Smooth muscle cell (in vitro differentiated cells): Measurements from ENCODE around the gene C19orf38. TPM values are rescaled to one million over a fixed set of nuclear protein-coding genes. Genes with fewer than 3 reads are reported as not detected.

ENCODE experiments used
- DNase-seq: peaks from one replicate; lab custom pipeline; 2025; ENCODE audit not compliant: unreplicated experiment; lab: John Stamatoyannopoulos, UW
- H2AFZ ChIP-seq: fragments of 200-600 bp; sonication (generic); 2 replicates; pipeline ENCODE4 v1.6.0; 2016; ENCODE audit warnings: antibody characterized with exemption, low read depth, mild to moderate bottlenecking
- H3F3A ChIP-seq: fragments of 200-600 bp; sonication (generic); 2 replicates; pipeline ENCODE4 v1.6.0; 2017; ENCODE audit warnings: antibody characterized with exemption, low read depth
- H3K27ac ChIP-seq: fragments of 200-600 bp; sonication (generic); 2 replicates; pipeline ENCODE4 v1.5.1; 2016; ENCODE audit warnings: low read depth, mild to moderate bottlenecking
- H3K27me3 ChIP-seq: fragments of 200-600 bp; sonication (generic); 2 replicates; pipeline ENCODE4 v1.6.1; 2016; ENCODE audit warnings: low read depth, mild to moderate bottlenecking
- H3K36me3 ChIP-seq: fragments of 200-600 bp; sonication (generic); 2 replicates; pipeline ENCODE4 v1.5.1; 2016; ENCODE audit warnings: low read depth
- H3K4me1 ChIP-seq: fragments of 200-600 bp; sonication (generic); 2 replicates; pipeline ENCODE4 v1.5.1; 2016; ENCODE audit warnings: low read depth
- H3K4me2 ChIP-seq: fragments of 200-600 bp; sonication (generic); 2 replicates; pipeline ENCODE4 v1.6.0; 2016; ENCODE audit warnings: mild to moderate bottlenecking
- H3K4me3 ChIP-seq: fragments of 200-600 bp; sonication (generic); 2 replicates; pipeline ENCODE4 v1.5.1; 2016; ENCODE audit warnings: mild to moderate bottlenecking
- H3K79me2 ChIP-seq: fragments of 200-600 bp; sonication (generic); 2 replicates; pipeline ENCODE4 v1.6.0; 2016; ENCODE audit warnings: low read depth, mild to moderate bottlenecking
- H3K9ac ChIP-seq: fragments of 200-600 bp; sonication (generic); 2 replicates; pipeline ENCODE4 v1.6.0; 2016; ENCODE audit warnings: low read depth
- H3K9me3 ChIP-seq: fragments of 200-600 bp; sonication (generic); replicated peaks from 2 replicates; pipeline ENCODE4 v1.5.1; 2016; ENCODE audit warnings: low read depth
- H4K20me1 ChIP-seq: fragments of 200-600 bp; sonication (generic); 2 replicates; pipeline ENCODE4 v1.6.0; 2016; ENCODE audit warnings: low read depth
- CTCF ChIP-seq: fragments of 200-600 bp; sonication (generic); IDR thresholded peaks from 2 replicates; pipeline ENCODE4 v1.5.1; 2017; ENCODE audit warnings: borderline replicate concordance, mild to moderate bottlenecking, antibody characterized with exemption; ENCODE audit not compliant: insufficient read depth, poor library complexity, severe bottlenecking
- WGBS: methylation state at CpG from one replicate; pipeline ENCODE4 v1.1.7; 2016; ENCODE audit warnings: low lambda C conversion rate; 5-methylcytosine and 5-hydroxymethylcytosine counted together
- polyA plus RNA-seq: library from polyadenylated mRNA; unstranded; fragments of >200 nt; fragmentation: Nextera tagmentation; extraction: Ambion mirVana; gene quantifications from 2 replicates; pipeline ENCODE4 v1.2.1, GENCODE V29; 2016
- total RNA-seq: library from RNA; depleted of rRNA; stranded (reverse); fragments of >200 nt; gene quantifications from 2 replicates; pipeline ENCODE4 v1.2.3, GENCODE V29; 2014

The C19orf38 gene
- total and polyA plus RNA-seq, 2 experiments from 2014 or later, result 0.13 to 1.5 TPM

- TF ChIP-seq CTCF, result no peak
- Histone ChIP-seq H4K20me1 (peaks cover 15% of the 10 kb centered on the region), H3K4me3 (peak overlapping the region; percentile 49), H3K27me3 (no peaks in the 10 kb centered on the region), H3K4me2 (peak overlapping the region; percentile 87), H3K4me1 (peaks cover 3% of the 10 kb centered on the region), H3K36me3 (no peaks in the 10 kb centered on the region), H3K9ac (peak overlapping the region; percentile 98), H3K9me3 (no peaks in the 10 kb centered on the region), H2AFZ (no peak overlapping the region), H3F3A (peaks cover 26% of the 10 kb centered on the region), H3K79me2 (peaks cover 28% of the 10 kb centered on the region), H3K27ac (peak overlapping the region; percentile 99)
- WGBS, result 40% methylated on average over 11 of the region's 11 CpGs
- DNase-seq, result no peak
Observed at GRCh38 chr19:10816691-10817090, 31.5 kb upstream of the C19orf38 start.

GRCh38 chr19:10817291-10818038 lies 30.8 kb upstream of the C19orf38 start:
- no peaks in the 10 kb centered on the region for H3K36me3 ChIP-seq

DNA sequence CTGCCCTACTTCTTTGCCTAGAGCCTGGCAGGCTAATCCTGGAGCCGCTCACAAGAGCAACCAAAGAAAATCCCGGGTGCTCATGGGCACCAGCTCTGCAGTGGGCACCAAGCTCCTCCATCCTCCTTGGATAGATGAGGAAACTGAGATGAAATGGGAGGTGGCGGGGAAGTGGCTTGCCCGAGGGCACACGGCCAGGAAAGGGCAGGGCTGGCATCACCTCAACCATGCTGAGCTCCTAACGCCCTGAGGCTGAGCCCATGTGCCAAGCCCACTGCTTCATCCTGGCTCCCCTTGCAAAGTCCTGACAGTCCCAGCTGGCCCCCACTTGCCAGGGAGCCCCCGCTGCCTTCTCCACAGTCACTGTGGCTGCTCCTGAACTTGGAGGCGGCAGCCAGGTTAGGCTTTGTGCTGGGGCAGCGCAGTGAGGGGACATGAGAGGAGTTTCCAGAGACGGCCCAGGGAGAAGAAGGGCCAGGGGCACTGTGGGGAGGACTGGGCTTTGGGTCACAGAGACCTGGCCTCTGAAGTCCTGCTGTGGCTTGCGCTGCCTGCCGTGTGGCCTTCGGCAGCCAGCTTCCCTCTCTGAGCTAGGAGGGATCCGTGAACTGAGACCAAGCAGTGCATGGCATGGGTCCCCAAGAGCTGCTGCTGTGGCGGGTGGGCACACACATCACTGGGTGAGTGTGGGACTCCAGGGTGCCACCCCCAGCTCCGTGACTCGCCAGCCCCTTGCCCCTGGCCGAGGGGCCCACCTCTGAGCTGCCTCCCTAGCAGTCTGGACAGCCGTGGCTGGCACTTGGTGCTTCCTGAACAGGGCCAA lies 29.7 kb upstream of the C19orf38 start:
- no peaks in the 10 kb centered on the region for H3K4me1 ChIP-seq
- peaks cover 24% of the 10 kb centered on the region for H3F3A ChIP-seq
- 95% methylated on average over 19 of the region's 19 CpGs for WGBS
- peaks cover 28% of the 10 kb centered on the region for H3K79me2 ChIP-seq
- H3K36me3 ChIP-seq, result no peaks in the 10 kb centered on the region
- H3K9me3 ChIP-seq, result no peaks in the 10 kb centered on the region
- peak overlapping the region; percentile 99 for H3K27ac ChIP-seq
- H3K9ac ChIP-seq, result peak overlapping the region; percentile 64
- H3K4me3 ChIP-seq, result no peak overlapping the region
- DNase-seq, result no peak
- H3K4me2 ChIP-seq, result peak overlapping the region; percentile 75
- H3K27me3 ChIP-seq, result no peaks in the 10 kb centered on the region
- no peak overlapping the region for H2AFZ ChIP-seq
- TF ChIP-seq CTCF, result no peak
- peaks cover 11% of the 10 kb centered on the region for H4K20me1 ChIP-seq

More at GRCh38 chr19:10817291-10818038, 30.8 kb upstream of the C19orf38 start:
- Histone ChIP-seq H3F3A (peaks cover 26% of the 10 kb centered on the region), H3K9ac (peak overlapping the region; percentile 98), H3K79me2 (peaks cover 28% of the 10 kb centered on the region), H2AFZ (no peak overlapping the region), H3K9me3 (no peaks in the 10 kb centered on the region), H3K27me3 (no peaks in the 10 kb centered on the region), H3K4me3 (peak overlapping the region; percentile 49), H3K4me1 (peaks cover 3% of the 10 kb centered on the region), H3K27ac (peak overlapping the region; percentile 99), H3K4me2 (peak overlapping the region; percentile 87), H4K20me1 (peaks cover 15% of the 10 kb centered on the region)
- DNase-seq, result peak; percentile 65
- no peak for TF ChIP-seq CTCF
- 41% methylated on average over 41 of the region's 42 CpGs for WGBS
